Muscle of arm (tissue), 12 donors: Measurements from ENCODE around the gene ARHGAP40. TPM values are rescaled to one million over a fixed set of nuclear protein-coding genes. Genes with fewer than 3 reads are reported as not detected.

Source experiments
- DNase-seq: peaks from one replicate; pipeline ENCODE4 v3.0.0-alpha.2; 2013
- polyA plus RNA-seq, 12 donors: library from polyadenylated mRNA; unstranded; fragments of 120-200 nt; gene quantifications; one replicate each; pipeline ENCODE4 v1.2.1, GENCODE V29; 2013; ENCODE audit not compliant: insufficient read length in 12 of 12

Gene ARHGAP40
- polyA plus RNA-seq, 12 donors = 0.32 to 1.9 (median 0.52) TPM; not detected in 9

DNA sequence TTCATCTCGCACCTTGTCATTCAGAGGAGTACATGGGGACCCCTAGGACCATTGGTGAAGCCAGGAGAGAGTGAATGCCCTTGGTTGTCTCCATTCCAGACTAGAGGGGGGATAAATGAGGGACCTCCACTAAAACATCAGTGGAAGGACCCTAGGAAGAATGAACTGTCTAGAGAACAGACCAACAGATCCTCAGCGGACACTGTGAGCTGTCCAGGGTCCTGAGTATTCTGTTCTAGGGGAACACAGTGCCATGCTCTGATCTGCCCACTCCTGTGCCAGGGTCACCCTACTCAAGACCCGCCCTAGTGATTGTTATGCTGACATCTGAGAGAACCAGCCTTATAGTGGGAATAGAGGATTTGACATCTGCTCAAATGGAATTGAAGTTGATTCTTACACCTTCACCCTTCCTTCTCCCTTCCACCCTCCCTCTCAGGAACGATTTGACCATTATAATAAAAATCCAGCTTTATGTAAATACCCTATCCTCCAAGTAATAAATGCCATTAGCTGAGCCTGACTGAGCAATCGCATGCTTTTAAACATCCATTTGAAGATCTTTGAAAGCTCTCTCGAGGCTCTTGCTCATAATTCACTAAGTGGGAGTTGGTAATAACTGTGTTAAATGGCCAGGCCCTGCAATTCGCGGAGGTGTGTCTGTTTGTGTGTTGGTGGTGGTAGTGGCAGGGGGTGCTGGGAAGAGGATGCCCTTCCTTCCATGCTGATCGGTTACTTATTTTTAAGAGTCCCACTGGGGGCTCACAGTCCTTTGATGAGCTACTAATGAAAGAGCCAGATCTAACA is 79.1 kb downstream of the ARHGAP40 start:
- DNase-seq = peak; percentile 42

- DNase-seq = no peak
These were observed 83.7 kb downstream of the ARHGAP40 start for GRCh38 chr20:38685271-38685670.

DNA sequence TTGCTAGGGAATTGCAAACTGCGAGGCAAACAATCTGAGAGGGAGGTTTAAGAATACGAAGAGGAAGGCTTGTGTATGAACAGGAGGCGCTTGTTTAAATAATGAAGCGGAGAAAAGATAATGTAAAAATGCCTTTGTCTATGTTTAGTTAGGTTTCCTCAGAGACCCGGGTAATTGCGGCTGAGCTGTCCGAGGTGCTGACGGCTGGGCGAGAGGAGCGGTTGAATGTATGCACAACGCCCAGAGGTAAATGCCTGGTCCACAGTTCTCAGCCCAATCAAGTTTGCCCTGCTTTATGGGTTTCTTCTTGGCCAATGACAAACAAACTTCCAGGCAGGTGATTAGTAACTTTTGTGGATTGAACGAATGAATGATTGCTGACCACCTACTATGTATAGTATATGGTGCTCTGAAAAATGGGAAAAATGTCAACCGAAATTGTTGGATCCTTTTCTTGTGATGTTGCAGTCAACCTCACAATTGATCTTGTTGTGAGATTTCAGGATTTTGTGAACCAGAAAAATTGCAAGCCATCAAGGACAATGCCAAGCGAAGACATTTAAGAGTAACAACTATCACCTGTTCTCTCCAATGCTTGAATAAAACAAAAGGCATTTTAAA is 84.4 kb downstream of the ARHGAP40 start:
- DNase-seq = peak; percentile 63

- DNase-seq = peak; percentile 78
These were observed 91.1 kb downstream of the ARHGAP40 start for GRCh38 chr20:38692436-38693411.

- no peak for DNase-seq
These were observed 95.7 kb downstream of the ARHGAP40 start for GRCh38 chr20:38697306-38697705.

GRCh38 chr20:38698541-38698940 is 96.9 kb downstream of the ARHGAP40 start:
- DNase-seq = no peak

GRCh38 chr20:38700141-38700540 is 98.5 kb downstream of the ARHGAP40 start:
- no peak for DNase-seq

Other genes starting within 250 kb of the ARHGAP40 start
- 10 to 100 TPM in 11 of 12 donors, not detected in 1; 15.2 to 57.1 (median 18.3) TPM for gene SNHG17, start 166.5 kb upstream of the ARHGAP40 start, polyA plus RNA-seq
- gene RALGAPB, start 129.0 kb upstream of the ARHGAP40 start, polyA plus RNA-seq = 10 to 100 TPM in 11 of 12 donors, not detected in 1; 17.4 to 27.9 (median 22.1) TPM
- not detected for gene ADIG, start 20.6 kb upstream of the ARHGAP40 start, polyA plus RNA-seq
- under 1 TPM in 1 of 12 donors, not detected in 11; 0.16 TPM for gene SLC32A1, start 122.7 kb downstream of the ARHGAP40 start, polyA plus RNA-seq
- gene ACTR5, start 146.7 kb downstream of the ARHGAP40 start, polyA plus RNA-seq = 1 to 10 TPM in 11 of 12 donors, not detected in 1; 5.1 to 6.9 (median 5.8) TPM
- gene PPP1R16B, start 203.9 kb downstream of the ARHGAP40 start, polyA plus RNA-seq = 1 to 10 TPM in 11 of 12 donors, not detected in 1; 3.6 to 6.6 (median 5.0) TPM